Vagina (tissue), 2 donors: ENCODE results near the gene DLL4. TPM values are rescaled to one million over a fixed set of nuclear protein-coding genes. Genes with fewer than 3 reads are reported as not detected.

Source experiments
- DNase-seq, 2 donors: peaks; one replicate each; pipeline ENCODE4 v3.0.0-alpha.2; 2017; ENCODE audit errors: extremely low spot score in 2 of 2
- H3K27ac ChIP-seq: fragments of 200-600 bp; sonication (generic); one replicate; pipeline ENCODE4 v1.5.1; 2019
- H3K27me3 ChIP-seq: fragments of 200-600 bp; sonication (generic); one replicate; pipeline ENCODE4 v1.5.1; 2019
- H3K36me3 ChIP-seq, 2 donors: fragments of 200-600 bp; sonication (generic); one replicate each; pipeline ENCODE4 v1.5.1; 2017 to 2019
- H3K4me1 ChIP-seq: fragments of 200-600 bp; sonication (generic); one replicate; pipeline ENCODE4 v1.5.1; 2019
- H3K4me3 ChIP-seq, 2 donors: fragments of 200-600 bp; sonication (generic); 1 replicate in 1 of 2; 2 replicates in 1 of 2; pipeline ENCODE4 v1.5.1; 2016 to 2019
- H3K9me3 ChIP-seq: fragments of 200-600 bp; sonication (generic); one replicate; pipeline ENCODE4 v1.5.1; 2019
- POLR2A ChIP-seq, 2 donors: fragments of 450-650 bp; IDR thresholded peaks; one replicate each; pipeline ENCODE4 v1.6.1; 2017; ENCODE audit warnings: antibody characterized with exemption in 2 of 2, mild to moderate bottlenecking in 2 of 2, moderate library complexity in 2 of 2
- POLR2AphosphoS5 ChIP-seq, 2 donors: sonication (generic); formaldehyde crosslinking; IDR thresholded peaks; one replicate each; pipeline ENCODE4 v1.9.0; 2017; ENCODE audit warnings: antibody characterized with exemption in 2 of 2, mild to moderate bottlenecking in 2 of 2, low read depth in 1 of 2; ENCODE audit not compliant: insufficient read depth in 1 of 2
- intact Hi-C: fragments of 100-400 bp; cut with DNase I; formaldehyde crosslinking; loops from one replicate; pipeline ENCODE4 v1.15.1; 2023
- total RNA-seq: library from RNA; depleted of rRNA; stranded (reverse); fragments of >200 nt; gene quantifications from one replicate; pipeline ENCODE4 v1.2.3, GENCODE V29; 2016
- TF ChIP-seq, protein P1 (sequence below), 3 experiments: fragments of 450-650 bp in 2 of 3; fragments of 200-600 bp in 1 of 3; sonication (generic) in 1 of 3; IDR thresholded peaks; one replicate each; pipeline ENCODE4 v1.5.1; 2017 to 2019; ENCODE audit warnings: antibody characterized with exemption in 3 of 3, mild to moderate bottlenecking in 2 of 3, moderate library complexity in 2 of 3

Gene DLL4
- total RNA-seq, 1 donor from 2014 or later = 20.9 TPM

- DNase-seq = no peak
- H3K36me3 ChIP-seq = no peaks in the 10 kb centered on the region
- H3K27ac ChIP-seq = peak overlapping the region; percentile 79
- no peaks in the 10 kb centered on the region for H3K9me3 ChIP-seq
- peaks cover 27% of the 10 kb centered on the region for H3K4me1 ChIP-seq
- no peaks in the 10 kb centered on the region for H3K27me3 ChIP-seq
- TF ChIP-seq, protein P1, sequence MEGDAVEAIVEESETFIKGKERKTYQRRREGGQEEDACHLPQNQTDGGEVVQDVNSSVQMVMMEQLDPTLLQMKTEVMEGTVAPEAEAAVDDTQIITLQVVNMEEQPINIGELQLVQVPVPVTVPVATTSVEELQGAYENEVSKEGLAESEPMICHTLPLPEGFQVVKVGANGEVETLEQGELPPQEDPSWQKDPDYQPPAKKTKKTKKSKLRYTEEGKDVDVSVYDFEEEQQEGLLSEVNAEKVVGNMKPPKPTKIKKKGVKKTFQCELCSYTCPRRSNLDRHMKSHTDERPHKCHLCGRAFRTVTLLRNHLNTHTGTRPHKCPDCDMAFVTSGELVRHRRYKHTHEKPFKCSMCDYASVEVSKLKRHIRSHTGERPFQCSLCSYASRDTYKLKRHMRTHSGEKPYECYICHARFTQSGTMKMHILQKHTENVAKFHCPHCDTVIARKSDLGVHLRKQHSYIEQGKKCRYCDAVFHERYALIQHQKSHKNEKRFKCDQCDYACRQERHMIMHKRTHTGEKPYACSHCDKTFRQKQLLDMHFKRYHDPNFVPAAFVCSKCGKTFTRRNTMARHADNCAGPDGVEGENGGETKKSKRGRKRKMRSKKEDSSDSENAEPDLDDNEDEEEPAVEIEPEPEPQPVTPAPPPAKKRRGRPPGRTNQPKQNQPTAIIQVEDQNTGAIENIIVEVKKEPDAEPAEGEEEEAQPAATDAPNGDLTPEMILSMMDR (IDR thresholded peaks at IDR 0.05) = peak in 1 of 3 experiments; percentile 6
- no peak for TF ChIP-seq POLR2AphosphoS5 (IDR thresholded peaks at IDR 0.05; ENCODE audit: insufficient read depth in 1 of 2, low read depth in 1 of 2)
- H3K4me3 ChIP-seq = peak overlapping the region; percentile 46 to 74
- intact Hi-C loops = loop anchor here (5.0 to 10.0 kb wide), 2 partner anchors 40 to 72 kb away; no protein-coding TSS in a partner anchor
These were observed 13.3 kb downstream of the DLL4 start for GRCh38 chr15:40942337-40942854.

DNA sequence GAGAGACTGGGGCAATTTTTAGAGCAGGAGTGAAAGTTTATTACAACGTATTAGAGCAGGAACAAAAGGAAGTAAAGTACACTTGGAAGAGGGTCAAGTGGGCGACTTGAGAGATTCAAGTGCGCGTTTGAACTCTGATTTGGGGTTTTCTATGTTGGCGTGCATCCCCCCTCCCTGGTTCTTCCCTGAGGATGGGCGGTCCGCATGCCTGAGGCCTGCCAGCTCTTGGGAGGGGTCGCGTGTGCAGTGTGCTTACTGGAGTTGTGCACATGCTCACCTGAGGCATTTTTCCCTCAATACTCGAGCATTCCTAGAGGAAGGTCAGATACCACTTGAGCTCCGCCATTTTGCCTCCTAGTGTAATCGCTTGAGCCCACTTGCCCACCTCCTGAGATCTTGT is 13.7 kb downstream of the DLL4 start:
- peaks cover 27% of the 10 kb centered on the region for H3K4me1 ChIP-seq
- H3K9me3 ChIP-seq = no peaks in the 10 kb centered on the region
- H3K36me3 ChIP-seq = no peaks in the 10 kb centered on the region
- peak overlapping the region in 1 of 2 donors; percentile 74 for H3K4me3 ChIP-seq
- no peak for TF ChIP-seq POLR2A (IDR thresholded peaks at IDR 0.05)
- no peak for TF ChIP-seq POLR2AphosphoS5 (IDR thresholded peaks at IDR 0.05; ENCODE audit: insufficient read depth in 1 of 2, low read depth in 1 of 2)
- TF ChIP-seq, protein P1 (IDR thresholded peaks at IDR 0.05) = no peak
- H3K27ac ChIP-seq = peak overlapping the region; percentile 79
- intact Hi-C loops = loop anchor here (5.0 to 10.0 kb wide), 2 partner anchors 41 to 72 kb away; no protein-coding TSS in a partner anchor
- H3K27me3 ChIP-seq = no peaks in the 10 kb centered on the region
- DNase-seq = no peak

- intact Hi-C loops = loop anchor here (5.0 to 10.0 kb wide), 2 partner anchors 42 to 71 kb away; no protein-coding TSS in a partner anchor
- H3K4me3 ChIP-seq = no peak overlapping the region
- peaks cover 27% of the 10 kb centered on the region for H3K4me1 ChIP-seq
- no peaks in the 10 kb centered on the region for H3K27me3 ChIP-seq
- no peaks in the 10 kb centered on the region for H3K36me3 ChIP-seq
- no peak for DNase-seq
- no peak for TF ChIP-seq POLR2A (IDR thresholded peaks at IDR 0.05)
- TF ChIP-seq POLR2AphosphoS5 (IDR thresholded peaks at IDR 0.05; ENCODE audit: insufficient read depth in 1 of 2, low read depth in 1 of 2) = no peak
- TF ChIP-seq, protein P1 (IDR thresholded peaks at IDR 0.05) = no peak
- no peak overlapping the region for H3K27ac ChIP-seq
- no peaks in the 10 kb centered on the region for H3K9me3 ChIP-seq
These were observed 14.7 kb downstream of the DLL4 start for GRCh38 chr15:40943764-40944365.

- H3K4me3 ChIP-seq = no peak overlapping the region
- H3K27ac ChIP-seq = no peak overlapping the region
- peaks cover 27% of the 10 kb centered on the region for H3K4me1 ChIP-seq
- no peaks in the 10 kb centered on the region for H3K9me3 ChIP-seq
- TF ChIP-seq POLR2A (IDR thresholded peaks at IDR 0.05) (no peak), POLR2AphosphoS5 (IDR thresholded peaks at IDR 0.05; ENCODE audit: insufficient read depth in 1 of 2, low read depth in 1 of 2) (no peak)
- TF ChIP-seq, protein P1 (IDR thresholded peaks at IDR 0.05) = no peak
- intact Hi-C loops = loop anchor here (5.0 to 10.0 kb wide), 2 partner anchors 42 to 70 kb away; no protein-coding TSS in a partner anchor
- no peaks in the 10 kb centered on the region for H3K36me3 ChIP-seq
- DNase-seq = no peak
- no peaks in the 10 kb centered on the region for H3K27me3 ChIP-seq
These were observed 15.6 kb downstream of the DLL4 start for GRCh38 chr15:40944510-40945296.
